ENCODE results near the gene RFNG.

- TF ChIP-seq CTCF (IDR thresholded peaks at IDR 0.05) (no peak), EZH2phosphoT487 (IDR thresholded peaks at IDR 0.05) (no peak), EZH2 (IDR thresholded peaks at IDR 0.05) (no peak)
These were observed 9.0 kb downstream of the RFNG start for GRCh38 chr17:82042649-82043048.

All from neural progenitor cell (in vitro differentiated cells).